Upper lobe of left lung (tissue), 6 donors: ENCODE data around the gene DSG2. TPM values are rescaled to one million over a fixed set of nuclear protein-coding genes. Genes with fewer than 3 reads are reported as not detected.

ENCODE experiments used
- ATAC-seq, 2 donors: fragments of 200-7000 bp; cut with Tn5 transposase; one replicate each; pipeline ENCODE4 v1.9.1; 2022; ENCODE audit warnings: mild to moderate bottlenecking in 2 of 2, moderate library complexity in 2 of 2; ENCODE audit not compliant: low FRiP score in 2 of 2
- DNase-seq, 2 donors: peaks; one replicate each; pipeline ENCODE4 v3.0.0-alpha.2; 2019 to 2020
- H3K27ac ChIP-seq, 4 donors: fragments of 200-600 bp; sonication (generic); one replicate each; pipeline ENCODE4 v1.5.1; 2016 to 2019
- H3K27me3 ChIP-seq, 4 donors: fragments of 200-600 bp; sonication (generic); one replicate each; pipeline ENCODE4 v1.5.1; 2017 to 2019
- H3K36me3 ChIP-seq, 4 donors: fragments of 200-600 bp; sonication (generic); one replicate each; pipeline ENCODE4 v1.5.1; 2016 to 2019
- H3K4me1 ChIP-seq, 4 donors: fragments of 200-600 bp; sonication (generic); one replicate each; pipeline ENCODE4 v1.5.1; 2018 to 2019
- H3K4me3 ChIP-seq, 4 donors: fragments of 200-600 bp; sonication (generic); one replicate each; pipeline ENCODE4 v1.5.1; 2017 to 2019; ENCODE audit warnings: mild to moderate bottlenecking in 2 of 4, moderate library complexity in 1 of 4
- H3K9me3 ChIP-seq, 4 donors: fragments of 200-600 bp; sonication (generic); one replicate each; pipeline ENCODE4 v1.5.1; 2018 to 2019
- EP300 ChIP-seq, 4 donors: sonication (generic); formaldehyde crosslinking; IDR thresholded peaks; one replicate each; pipeline ENCODE4 v1.5.1; 2017; ENCODE audit warnings: antibody characterized with exemption in 4 of 4, control low read depth in 2 of 4
- POLR2A ChIP-seq, 4 donors: fragments of 450-650 bp; IDR thresholded peaks; one replicate each; pipeline ENCODE4 v1.5.1; 2016 to 2017; ENCODE audit warnings: antibody characterized with exemption in 4 of 4, mild to moderate bottlenecking in 2 of 4
- POLR2AphosphoS5 ChIP-seq, 2 donors: sonication (generic); formaldehyde crosslinking; IDR thresholded peaks; one replicate each; pipeline ENCODE4 v1.5.1; 2017; ENCODE audit warnings: antibody characterized with exemption in 2 of 2
- WGBS, 2 donors: methylation state at CpG; one replicate each; pipeline ENCODE4 v1.1.5; 2017 to 2018; 5-methylcytosine and 5-hydroxymethylcytosine counted together
- total RNA-seq, 6 donors: library from RNA; depleted of rRNA in 4 of 6; stranded (reverse); fragments of >200 nt in 4 of 6; gene quantifications; one replicate each; pipeline versions ENCODE4 v1.1.0 to v1.2.1, GENCODE V29; 2016 to 2021
- TF ChIP-seq, protein P1 (sequence below), 6 experiments: fragments of 450-650 bp in 4 of 6; fragments of 200-600 bp in 2 of 6; sonication (generic) in 2 of 6; IDR thresholded peaks; one replicate each; pipeline ENCODE4 v1.5.1; 2016 to 2019; ENCODE audit warnings: antibody characterized with exemption in 6 of 6
- donor health status: DM: no; HTN: no; CAD: no; lungs with moderate emphysema.
- donor health status: DM: no; HTN: yes; CAD: no; lungs with severe emphysema.

DSG2 gene
- total RNA-seq, 6 donors from 2014 or later: 5.2 to 55.4 (median 26.8) TPM

DNA sequence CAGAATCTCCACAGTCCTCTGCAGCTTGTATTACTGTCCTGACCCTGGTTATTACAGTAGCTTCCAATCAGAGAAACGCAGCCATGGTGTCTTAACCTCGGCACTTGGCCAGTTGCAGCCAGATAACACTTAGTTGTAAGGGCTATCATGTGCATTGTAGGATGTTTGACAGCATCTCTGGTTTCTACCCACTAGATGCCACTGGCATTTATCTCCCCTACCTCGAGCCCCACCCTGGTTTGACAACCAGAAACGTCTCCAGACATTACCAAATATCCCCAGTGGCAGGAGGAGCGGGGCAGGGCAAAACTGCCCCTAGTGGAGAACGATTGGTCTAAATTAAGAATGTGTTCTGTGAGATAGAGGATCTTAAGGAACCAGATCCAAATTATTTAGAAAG lies 13.1 kb downstream of the DSG2 start:
- DNase-seq (no peak), ATAC-seq (no peak)
- no peak overlapping the region for H3K4me3 ChIP-seq
- no peak overlapping the region for H3K27ac ChIP-seq
- H3K36me3 ChIP-seq: no peaks in the 10 kb centered on the region
- H3K9me3 ChIP-seq: no peaks in the 10 kb centered on the region
- WGBS, 2 donors: 58 to 60% methylated on average over 6 of the region's 6 CpGs
- H3K27me3 ChIP-seq: no peaks in the 10 kb centered on the region
- H3K4me1 ChIP-seq: no peaks in the 10 kb centered on the region
- TF ChIP-seq, protein P1, sequence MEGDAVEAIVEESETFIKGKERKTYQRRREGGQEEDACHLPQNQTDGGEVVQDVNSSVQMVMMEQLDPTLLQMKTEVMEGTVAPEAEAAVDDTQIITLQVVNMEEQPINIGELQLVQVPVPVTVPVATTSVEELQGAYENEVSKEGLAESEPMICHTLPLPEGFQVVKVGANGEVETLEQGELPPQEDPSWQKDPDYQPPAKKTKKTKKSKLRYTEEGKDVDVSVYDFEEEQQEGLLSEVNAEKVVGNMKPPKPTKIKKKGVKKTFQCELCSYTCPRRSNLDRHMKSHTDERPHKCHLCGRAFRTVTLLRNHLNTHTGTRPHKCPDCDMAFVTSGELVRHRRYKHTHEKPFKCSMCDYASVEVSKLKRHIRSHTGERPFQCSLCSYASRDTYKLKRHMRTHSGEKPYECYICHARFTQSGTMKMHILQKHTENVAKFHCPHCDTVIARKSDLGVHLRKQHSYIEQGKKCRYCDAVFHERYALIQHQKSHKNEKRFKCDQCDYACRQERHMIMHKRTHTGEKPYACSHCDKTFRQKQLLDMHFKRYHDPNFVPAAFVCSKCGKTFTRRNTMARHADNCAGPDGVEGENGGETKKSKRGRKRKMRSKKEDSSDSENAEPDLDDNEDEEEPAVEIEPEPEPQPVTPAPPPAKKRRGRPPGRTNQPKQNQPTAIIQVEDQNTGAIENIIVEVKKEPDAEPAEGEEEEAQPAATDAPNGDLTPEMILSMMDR (IDR thresholded peaks at IDR 0.05): no peak
- TF ChIP-seq EP300 (IDR thresholded peaks at IDR 0.05): no peak
- no peak for TF ChIP-seq POLR2A (IDR thresholded peaks at IDR 0.05)
- TF ChIP-seq POLR2AphosphoS5 (IDR thresholded peaks at IDR 0.05): no peak

DNA sequence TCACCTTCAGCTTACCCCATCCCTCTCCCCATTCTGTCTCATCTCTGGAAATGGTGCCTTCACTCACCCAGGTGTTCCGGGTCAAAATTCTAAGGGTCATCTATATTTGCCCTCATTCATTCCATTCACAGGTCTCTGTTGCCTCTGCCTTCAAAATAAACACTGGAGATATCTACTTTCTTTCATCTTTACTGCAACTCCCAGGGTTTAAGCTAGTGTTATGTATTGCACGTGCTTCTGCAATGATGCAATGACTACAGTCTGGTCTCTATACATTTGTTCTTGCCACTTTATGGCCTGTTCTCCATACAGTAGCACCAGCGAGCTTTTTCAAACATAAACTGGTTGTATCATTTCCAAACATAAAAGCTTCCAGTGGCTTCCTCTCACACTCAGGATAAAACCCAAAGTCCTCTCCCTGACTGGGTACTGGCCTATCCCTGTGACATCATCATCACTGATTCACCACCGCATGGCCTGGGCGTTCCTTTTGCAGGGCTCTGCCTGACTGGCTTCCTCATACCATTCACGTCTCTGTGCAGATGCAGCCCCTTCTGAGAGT lies 14.3 kb downstream of the DSG2 start:
- TF ChIP-seq POLR2AphosphoS5 (IDR thresholded peaks at IDR 0.05): no peak
- TF ChIP-seq EP300 (IDR thresholded peaks at IDR 0.05): no peak
- TF ChIP-seq, protein P1 (IDR thresholded peaks at IDR 0.05): no peak
- no peak for TF ChIP-seq POLR2A (IDR thresholded peaks at IDR 0.05)
- no peaks in the 10 kb centered on the region for H3K4me1 ChIP-seq
- WGBS, 2 donors: 70 to 78% methylated on average over 6 of the region's 6 CpGs
- peak; percentile 65 to 94 for ATAC-seq
- no peak overlapping the region for H3K27ac ChIP-seq
- no peak overlapping the region for H3K4me3 ChIP-seq
- H3K36me3 ChIP-seq: no peaks in the 10 kb centered on the region
- no peaks in the 10 kb centered on the region for H3K9me3 ChIP-seq
- H3K27me3 ChIP-seq: no peaks in the 10 kb centered on the region
- no peak for DNase-seq

DNA sequence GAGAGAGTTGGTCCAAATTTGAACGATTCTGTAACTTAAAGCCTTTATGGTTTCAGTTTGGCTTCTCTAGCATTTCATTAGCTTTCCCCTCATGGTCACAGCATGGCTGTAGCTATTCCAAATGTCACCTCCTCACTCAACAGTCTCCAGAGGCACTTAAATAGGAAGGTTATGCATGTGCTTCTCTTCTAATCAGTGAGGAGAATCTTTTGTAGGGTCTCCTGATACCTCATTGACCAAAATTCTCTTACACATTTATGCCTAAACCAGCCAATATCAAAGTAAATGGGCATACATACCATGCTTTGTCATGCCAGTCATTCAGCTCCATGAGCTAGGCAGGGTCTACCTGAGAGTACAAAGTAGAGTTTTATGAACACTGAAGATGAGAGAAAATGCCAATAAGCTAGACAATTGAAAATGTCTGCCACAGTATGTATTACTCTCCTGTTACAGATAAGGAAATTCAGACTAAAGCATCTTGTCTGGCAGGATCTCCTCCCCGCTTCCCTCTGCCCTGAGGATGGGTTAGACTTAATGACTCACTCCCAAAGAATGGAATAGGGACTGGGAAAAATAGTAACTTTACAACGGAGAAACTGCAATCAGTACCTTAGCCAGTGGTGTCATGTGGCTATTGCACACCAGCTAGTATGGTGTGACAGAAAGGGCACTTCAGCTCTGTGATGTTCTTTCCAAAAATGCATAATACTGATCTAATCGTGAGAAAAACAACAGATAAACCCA lies 15.4 kb downstream of the DSG2 start:
- WGBS, 2 donors: 78 to 82% methylated on average over 4 of the region's 4 CpGs
- no peak for DNase-seq
- ATAC-seq: peak in 1 of 2 donors; percentile 57
- H3K9me3 ChIP-seq: no peaks in the 10 kb centered on the region
- no peaks in the 10 kb centered on the region for H3K36me3 ChIP-seq
- no peak overlapping the region for H3K4me3 ChIP-seq
- TF ChIP-seq EP300 (IDR thresholded peaks at IDR 0.05) (no peak), POLR2A (IDR thresholded peaks at IDR 0.05) (no peak)
- TF ChIP-seq, protein P1 (IDR thresholded peaks at IDR 0.05): no peak
- no peak overlapping the region for H3K27ac ChIP-seq
- no peaks in the 10 kb centered on the region for H3K4me1 ChIP-seq
- no peaks in the 10 kb centered on the region for H3K27me3 ChIP-seq

DNA sequence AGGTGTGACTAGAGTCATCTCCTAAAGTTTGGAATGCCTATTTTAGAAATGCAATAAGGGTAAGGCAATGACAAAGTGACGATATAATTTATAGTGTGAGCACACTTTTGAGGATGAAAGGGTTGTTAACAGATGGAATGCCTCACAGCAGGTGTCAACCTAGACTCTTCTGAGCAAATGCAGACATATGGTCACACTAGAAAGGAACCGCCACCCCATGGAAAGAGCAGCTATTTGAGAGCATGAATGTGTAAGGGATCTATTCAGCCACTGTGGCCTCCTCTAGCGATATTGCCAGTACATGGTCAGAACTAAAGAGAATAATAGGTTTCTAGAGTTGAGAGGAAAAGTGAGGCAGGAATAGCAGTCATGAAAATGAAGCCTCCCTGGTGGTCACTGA lies 18.5 kb downstream of the DSG2 start:
- Histone ChIP-seq H3K27ac (no peak overlapping the region), H3K4me1 (no peaks in the 10 kb centered on the region), H3K27me3 (no peaks in the 10 kb centered on the region), H3K4me3 (no peak overlapping the region), H3K36me3 (no peaks in the 10 kb centered on the region), H3K9me3 (no peaks in the 10 kb centered on the region)
- DNase-seq: no peak
- 86 to 91% methylated on average over 3 of the region's 3 CpGs for WGBS, 2 donors
- TF ChIP-seq, protein P1 (IDR thresholded peaks at IDR 0.05): no peak
- TF ChIP-seq POLR2A (IDR thresholded peaks at IDR 0.05) (no peak), POLR2AphosphoS5 (IDR thresholded peaks at IDR 0.05) (no peak), EP300 (IDR thresholded peaks at IDR 0.05) (no peak)
- no peak for ATAC-seq

DNA sequence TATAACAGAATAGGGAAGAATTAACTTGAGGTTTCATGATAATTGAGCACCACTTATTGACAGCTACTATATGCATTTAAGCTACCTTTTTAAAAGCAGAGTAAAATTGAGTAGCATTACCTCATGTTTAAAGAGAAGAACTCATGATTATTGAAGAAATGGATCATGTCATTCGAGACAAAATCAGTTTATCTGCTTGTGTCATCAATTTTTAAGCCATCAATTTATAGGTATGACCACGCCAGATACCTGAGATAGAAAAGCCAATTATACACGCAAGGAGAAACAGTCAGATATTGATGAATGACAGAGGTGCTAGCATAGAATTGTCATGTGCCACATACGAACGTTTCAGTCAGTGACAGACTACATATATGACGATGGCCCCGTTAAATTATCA lies 28.4 kb downstream of the DSG2 start:
- TF ChIP-seq POLR2A (IDR thresholded peaks at IDR 0.05): no peak
- TF ChIP-seq EP300 (IDR thresholded peaks at IDR 0.05): no peak
- TF ChIP-seq, protein P1 (IDR thresholded peaks at IDR 0.05): no peak
- TF ChIP-seq POLR2AphosphoS5 (IDR thresholded peaks at IDR 0.05): no peak
- 84 to 91% methylated on average over 7 of the region's 7 CpGs for WGBS, 2 donors
- H3K27ac ChIP-seq: no peak overlapping the region
- H3K4me1 ChIP-seq: no peaks in the 10 kb centered on the region
- DNase-seq (no peak), ATAC-seq (no peak)
- no peaks in the 10 kb centered on the region for H3K27me3 ChIP-seq
- no peaks in the 10 kb centered on the region for H3K9me3 ChIP-seq
- no peak overlapping the region for H3K4me3 ChIP-seq
- no peaks in the 10 kb centered on the region for H3K36me3 ChIP-seq
